Activated naive CD8-positive, alpha-beta T cell treated with anti-CD3 and anti-CD28 coated beads for 36 hours (primary cell): ENCODE data around the gene RTP5. TPM values are rescaled to one million over a fixed set of nuclear protein-coding genes. Genes with fewer than 3 reads are reported as not detected.
"Not testable (repeated sequence)": the region's sequence is repeated elsewhere in the genome, so short reads cannot be mapped to it uniquely, and the experiment has no call there.

Source experiments
- DNase-seq: peaks from one replicate; pipeline ENCODE4 v3.0.0; 2021
- H3K27ac Mint-ChIP-seq: one replicate; pipeline ENCODE4 v1.8.0; 2022; ENCODE audit warnings: mild to moderate bottlenecking, moderate library complexity, mixed read lengths
- H3K27me3 Mint-ChIP-seq: one replicate; pipeline ENCODE4 v1.8.0; 2022; ENCODE audit warnings: mild to moderate bottlenecking, mixed read lengths
- H3K36me3 Mint-ChIP-seq: one replicate; pipeline ENCODE4 v1.8.0; 2021; ENCODE audit warnings: mild to moderate bottlenecking, mixed read lengths
- H3K4me1 Mint-ChIP-seq: one replicate; pipeline ENCODE4 v1.8.0; 2021; ENCODE audit warnings: mixed read lengths
- H3K4me3 Mint-ChIP-seq: one replicate; pipeline ENCODE4 v1.8.0; 2022; ENCODE audit warnings: mild to moderate bottlenecking, moderate library complexity, mixed read lengths
- H3K9me3 Mint-ChIP-seq: one replicate; pipeline ENCODE4 v1.8.0; 2022; ENCODE audit warnings: mixed read lengths
- total RNA-seq, 2 experiments: library from RNA; stranded (reverse); gene quantifications; one replicate each; pipeline ENCODE4 v1.2.3, GENCODE V29; 2021

RTP5 gene
- total RNA-seq: under 1 TPM in 1 of 2 experiments, not detected in 1; 0.20 TPM

DNA sequence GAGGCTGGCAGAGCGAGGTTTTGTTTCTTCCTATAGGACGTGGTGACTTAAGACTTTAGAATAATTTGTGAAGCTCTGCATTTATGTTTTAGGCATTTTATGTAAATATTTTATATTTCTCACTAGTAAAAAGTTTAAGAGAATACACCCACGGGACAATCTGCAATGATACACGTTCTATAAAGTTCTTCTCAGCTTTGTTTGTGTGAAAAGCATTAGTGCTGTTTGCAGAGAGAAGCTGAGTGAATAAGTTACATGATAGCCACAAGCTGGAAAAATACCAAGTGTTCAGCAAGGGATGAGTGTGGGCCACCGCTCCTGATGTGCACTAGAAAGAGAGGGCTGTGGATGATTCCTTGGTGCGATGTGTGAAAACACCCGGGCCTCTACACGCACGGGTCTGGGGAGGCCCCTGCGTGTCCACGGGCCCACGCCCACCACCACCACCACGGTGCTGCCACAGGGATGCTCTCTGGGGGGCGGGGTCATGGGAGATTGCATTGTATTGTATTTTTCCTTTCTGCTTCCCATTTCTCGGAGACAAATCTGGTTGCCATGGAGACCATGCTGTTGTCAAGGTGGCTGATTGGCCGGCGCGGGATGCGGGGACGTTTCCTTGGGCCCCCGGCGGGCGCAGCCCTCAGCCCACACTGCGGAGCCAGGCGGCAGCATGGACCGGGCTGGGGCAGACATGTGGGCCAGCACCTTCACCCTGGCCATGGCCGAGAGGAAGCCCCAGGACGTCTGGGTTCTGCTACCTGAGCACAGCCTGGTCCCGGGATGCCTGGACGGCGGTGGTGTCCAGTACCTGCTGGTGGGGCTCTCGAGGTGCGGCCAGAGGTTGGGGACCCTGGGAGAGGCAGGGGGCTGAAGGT is at the start of gene RTP5:
RTP5 (plus strand) TSS at position 643 of the 875 bp plus-strand sequence; CDS start at position 671, 28 bp downstream.
- H3K36me3 Mint-ChIP-seq: peaks cover 4% of the 10 kb centered on the region
- peaks cover 17% of the 10 kb centered on the region for H3K27me3 Mint-ChIP-seq
- no peak for DNase-seq
- no peak within 1 kb of the TSS for H3K27ac Mint-ChIP-seq
- H3K4me1 Mint-ChIP-seq: peaks cover 45% of the 10 kb centered on the region
- peaks cover 9% of the 10 kb centered on the region for H3K9me3 Mint-ChIP-seq
- H3K4me3 Mint-ChIP-seq: no peak within 1 kb of the TSS

DNA sequence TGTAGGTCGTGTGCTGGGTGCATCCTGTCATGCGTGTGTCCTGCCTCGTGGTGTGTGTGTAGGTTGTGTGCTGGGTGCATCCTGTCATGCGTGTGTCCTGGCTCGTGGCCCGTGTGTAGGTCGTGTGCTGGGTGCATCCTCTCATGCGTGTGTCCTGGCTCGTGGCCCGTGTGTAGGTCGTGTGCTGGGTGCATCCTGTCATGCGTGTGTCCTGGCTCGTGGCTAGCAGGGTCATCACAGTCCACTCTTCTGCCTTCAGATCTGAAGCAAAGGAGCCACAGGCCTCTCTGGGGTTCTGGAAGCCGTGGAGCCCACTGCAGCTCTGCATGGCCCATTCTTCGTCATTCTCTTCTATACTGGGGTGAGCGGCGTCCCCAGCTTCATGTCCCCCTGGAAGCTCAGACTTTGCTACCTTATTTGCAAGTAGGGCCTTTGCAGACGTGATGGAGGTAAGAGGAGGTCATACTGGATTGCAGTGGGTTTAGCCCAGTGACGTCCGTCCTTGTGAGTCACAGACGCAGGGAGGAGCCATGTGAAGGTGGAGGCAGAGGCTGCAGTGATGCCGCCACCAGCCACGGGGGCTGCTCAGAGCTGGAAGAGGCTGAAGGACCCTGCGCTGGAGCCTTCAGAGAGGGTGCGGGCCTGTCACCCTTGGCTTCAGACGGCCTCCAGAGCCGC is 49.4 kb upstream of the RTP5 start:
- not testable (repeated sequence) for DNase-seq, H3K9me3 Mint-ChIP-seq, H3K27ac Mint-ChIP-seq, H3K4me3 Mint-ChIP-seq
- peaks cover 13% of the 10 kb centered on the region for H3K36me3 Mint-ChIP-seq
- peaks cover 18% of the 10 kb centered on the region for H3K4me1 Mint-ChIP-seq
- peaks cover 18% of the 10 kb centered on the region for H3K27me3 Mint-ChIP-seq

DNA sequence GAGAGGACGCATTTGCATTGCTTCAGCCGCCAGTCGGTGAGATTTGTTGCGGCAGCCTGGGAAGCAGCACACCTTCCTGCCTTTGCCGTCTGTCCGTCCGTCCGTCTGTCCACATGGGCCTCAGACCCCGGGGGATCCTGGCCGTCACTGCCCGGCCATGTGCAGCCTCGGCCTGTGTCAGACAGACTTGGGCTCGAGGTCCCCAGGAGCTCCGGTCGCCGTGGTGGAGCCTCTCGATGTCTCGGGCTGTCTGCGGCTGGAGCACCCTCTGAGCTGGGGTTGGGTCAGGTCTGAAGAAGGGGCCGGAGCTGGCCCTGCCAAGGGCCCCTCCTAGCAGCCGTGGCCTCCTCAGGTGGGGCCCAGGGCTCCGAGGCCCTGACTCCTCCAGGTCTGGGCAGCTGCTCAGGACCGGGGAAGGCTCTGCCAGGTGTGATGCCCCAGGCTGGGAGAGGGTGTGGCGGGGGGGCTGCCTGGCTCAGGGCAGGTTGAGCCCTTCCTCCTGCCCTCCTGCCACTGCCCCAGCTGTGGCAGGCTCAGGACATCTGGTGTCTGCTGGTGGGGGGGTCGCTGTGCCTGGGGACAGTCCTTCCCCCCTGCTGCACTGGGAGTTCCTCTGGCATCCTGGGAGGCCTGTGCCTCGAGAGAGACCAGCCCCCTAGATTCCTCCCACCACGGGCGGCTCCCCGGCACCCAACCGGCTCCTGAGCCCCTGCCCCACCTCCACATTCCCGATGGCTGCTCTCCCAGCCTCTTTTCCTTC is 48.7 kb upstream of the RTP5 start:
- Mint-ChIP-seq H3K9me3 (peaks cover 10% of the 10 kb centered on the region), H3K4me3 (peak overlapping the region; percentile 48), H3K4me1 (peaks cover 18% of the 10 kb centered on the region), H3K27ac (no peak overlapping the region), H3K36me3 (peaks cover 13% of the 10 kb centered on the region), H3K27me3 (peaks cover 14% of the 10 kb centered on the region)
- DNase-seq: no peak

DNA sequence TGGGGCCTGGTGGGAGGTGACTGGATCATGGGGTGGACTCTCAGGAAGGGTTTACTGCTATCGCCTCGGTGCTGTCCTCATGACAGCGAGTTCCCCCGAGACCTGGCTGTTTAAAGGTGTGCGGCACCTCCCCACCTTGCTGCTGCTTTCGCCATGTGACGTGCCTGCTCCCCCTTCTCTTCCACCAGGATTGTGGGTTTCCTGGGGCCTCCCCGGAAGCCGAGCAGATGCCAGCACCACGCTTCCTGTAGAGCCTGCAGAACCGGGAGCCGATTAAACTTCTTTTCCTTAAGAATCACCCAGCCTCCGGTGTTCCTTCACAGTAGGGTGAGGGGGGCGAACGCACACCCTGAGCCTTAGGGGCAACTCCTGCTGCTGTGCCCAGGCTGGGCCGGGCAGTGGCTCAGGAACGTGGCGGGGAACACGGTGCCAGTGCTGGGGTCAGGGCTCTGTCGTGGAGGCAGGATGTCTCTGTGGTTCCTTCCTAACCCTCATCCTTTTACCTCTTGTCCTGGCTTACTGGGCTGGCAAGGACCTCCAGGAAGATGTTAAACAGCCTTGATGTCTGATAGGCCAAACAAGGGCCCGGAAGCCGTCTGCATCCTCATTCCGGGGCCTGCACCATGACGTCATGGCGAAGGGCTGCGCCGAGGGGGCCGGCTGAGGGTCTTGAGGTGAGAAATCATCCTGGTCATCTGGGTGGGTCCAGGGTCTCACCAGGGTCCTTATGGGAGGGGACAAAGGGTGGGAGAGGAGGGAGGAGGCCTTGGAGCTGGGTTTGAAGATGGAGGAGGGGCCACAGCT is 47.9 kb upstream of the RTP5 start:
- H3K27me3 Mint-ChIP-seq: peaks cover 20% of the 10 kb centered on the region
- H3K4me1 Mint-ChIP-seq: peaks cover 18% of the 10 kb centered on the region
- H3K9me3 Mint-ChIP-seq: peaks cover 18% of the 10 kb centered on the region
- peaks cover 14% of the 10 kb centered on the region for H3K36me3 Mint-ChIP-seq
- H3K27ac Mint-ChIP-seq: peak overlapping the region; percentile 81
- H3K4me3 Mint-ChIP-seq: peak overlapping the region; percentile 48
- no peak for DNase-seq

DNA sequence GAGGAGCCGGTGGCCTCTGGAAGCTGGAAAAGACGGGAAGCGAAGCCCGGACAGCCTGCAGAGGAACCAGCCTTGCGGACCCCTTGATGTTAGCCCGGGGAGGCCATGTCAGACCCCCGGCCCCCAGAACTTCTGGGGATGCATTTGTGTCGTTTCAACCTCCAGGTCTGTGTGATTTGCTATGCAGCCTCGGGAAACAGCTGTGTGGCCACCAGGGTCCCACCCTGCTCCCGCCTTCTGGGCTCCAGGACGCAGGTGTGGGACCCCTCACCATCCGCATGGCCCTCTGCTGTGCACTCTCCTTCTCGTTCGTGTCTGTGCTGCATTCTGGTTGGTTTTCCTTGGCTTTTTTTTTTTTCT is 47.3 kb upstream of the RTP5 start:
- no peak overlapping the region for H3K27ac Mint-ChIP-seq
- peaks cover 23% of the 10 kb centered on the region for H3K9me3 Mint-ChIP-seq
- no peak for DNase-seq

DNA sequence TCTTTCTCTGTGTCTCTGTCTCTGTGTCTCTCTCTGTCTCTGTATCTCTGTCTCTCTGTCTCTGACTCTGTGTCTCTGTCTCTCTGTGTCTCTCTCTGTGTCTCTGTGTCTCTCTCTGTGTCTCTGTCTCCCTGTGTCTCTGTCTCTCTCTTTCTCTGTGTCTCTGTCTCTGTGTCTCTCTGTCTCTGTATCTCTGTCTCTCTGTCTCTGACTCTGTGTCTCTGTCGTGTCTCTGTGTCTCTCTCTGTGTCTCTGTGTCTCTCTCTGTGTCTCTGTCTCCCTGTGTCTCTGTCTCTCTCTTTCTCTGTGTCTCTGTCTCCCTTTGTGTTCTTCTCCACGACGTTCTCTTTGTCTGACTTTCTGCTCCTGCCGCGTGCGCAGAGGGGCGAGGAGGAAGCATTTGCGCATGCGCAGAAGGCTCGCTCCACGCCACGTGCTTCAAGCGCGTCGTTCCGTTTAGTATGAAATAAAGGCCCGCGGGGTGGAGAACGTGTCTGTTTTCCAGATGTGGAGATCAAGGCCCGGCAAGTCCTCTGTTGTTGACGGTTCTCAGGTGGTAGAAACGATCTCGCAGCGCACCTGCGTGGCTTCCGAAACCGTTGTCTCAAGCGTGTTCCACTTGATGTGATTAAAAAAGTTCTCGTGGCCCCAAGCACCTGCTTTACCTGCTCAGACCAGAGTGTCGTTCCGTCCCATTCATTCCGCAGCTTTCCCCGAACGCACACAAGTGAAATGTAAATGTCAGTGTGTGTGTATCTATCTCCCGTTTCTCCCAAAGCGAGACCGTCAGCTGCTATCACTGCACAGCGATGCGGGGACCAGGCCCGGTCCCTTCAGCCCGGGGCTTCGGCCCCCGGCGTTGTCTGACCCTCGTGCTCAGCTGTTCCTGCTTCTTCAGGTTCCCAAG is 45.7 kb upstream of the RTP5 start:
- H3K4me3 Mint-ChIP-seq, H3K27ac Mint-ChIP-seq, DNase-seq: not testable (repeated sequence)
- peaks cover 15% of the 10 kb centered on the region for H3K27me3 Mint-ChIP-seq
- H3K9me3 Mint-ChIP-seq: peaks cover 31% of the 10 kb centered on the region
- H3K4me1 Mint-ChIP-seq: peaks cover 13% of the 10 kb centered on the region
- H3K36me3 Mint-ChIP-seq: peaks cover 20% of the 10 kb centered on the region

More for the DNA sequence above, 47.3 kb upstream of the RTP5 start:
- Mint-ChIP-seq H3K4me1 (peaks cover 18% of the 10 kb centered on the region), H3K27me3 (peaks cover 20% of the 10 kb centered on the region), H3K4me3 (peak overlapping the region; percentile 48), H3K36me3 (peaks cover 17% of the 10 kb centered on the region)

DNA sequence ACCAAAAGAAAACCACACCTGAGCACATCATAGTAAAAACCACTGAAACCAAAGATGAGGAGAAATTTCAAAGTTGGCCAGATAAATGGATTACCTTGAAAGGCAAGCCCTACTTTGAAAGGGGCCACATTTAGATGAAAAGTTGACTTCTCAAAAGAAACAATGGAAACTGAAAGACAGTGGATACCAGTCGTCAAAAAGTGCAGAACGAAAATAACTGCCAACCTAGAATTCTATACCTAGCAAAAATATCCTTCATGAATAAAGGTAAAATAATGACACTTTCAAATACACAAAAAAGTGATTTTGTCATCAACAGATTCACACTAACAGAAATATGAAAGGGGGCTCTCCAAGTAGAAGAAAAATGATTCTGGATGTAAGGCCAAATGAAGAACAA is 42.1 kb upstream of the RTP5 start:
- Mint-ChIP-seq H3K9me3 (peaks cover 31% of the 10 kb centered on the region), H3K4me1 (peaks cover 6% of the 10 kb centered on the region), H3K27me3 (peaks cover 22% of the 10 kb centered on the region), H3K36me3 (peaks cover 20% of the 10 kb centered on the region), H3K27ac (no peak overlapping the region), H3K4me3 (no peak overlapping the region)
- no peak for DNase-seq

DNA sequence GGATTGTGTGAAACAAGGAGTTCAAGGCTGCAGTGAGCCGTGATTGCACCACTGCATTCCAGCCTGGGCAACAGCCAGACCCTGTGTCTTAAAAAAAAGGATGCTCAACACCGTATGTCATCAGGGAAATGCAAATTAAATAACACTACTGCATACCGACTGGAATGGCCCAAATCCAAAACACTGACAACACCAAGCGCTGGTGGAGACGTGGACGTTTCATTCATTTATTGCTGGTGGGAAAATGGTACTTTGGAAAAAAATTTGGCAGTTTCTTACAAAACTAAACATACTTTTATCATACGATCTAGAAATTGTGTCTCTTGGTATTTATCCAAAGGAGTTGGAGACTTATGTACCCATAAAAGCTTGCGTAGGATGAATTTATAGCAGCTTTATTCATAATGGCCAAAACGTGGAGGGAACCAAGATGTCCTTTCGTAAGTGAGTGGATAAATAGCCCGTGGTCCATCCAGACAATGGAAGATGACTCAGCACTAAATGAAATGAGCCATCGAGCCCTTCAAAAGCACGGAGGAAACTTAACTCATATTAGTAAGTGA is 36.3 kb upstream of the RTP5 start:
- Mint-ChIP-seq H3K27ac (no peak overlapping the region), H3K9me3 (peaks cover 3% of the 10 kb centered on the region), H3K36me3 (no peaks in the 10 kb centered on the region), H3K4me1 (no peaks in the 10 kb centered on the region), H3K27me3 (peaks cover 24% of the 10 kb centered on the region), H3K4me3 (no peak overlapping the region)
- DNase-seq: no peak

DNA sequence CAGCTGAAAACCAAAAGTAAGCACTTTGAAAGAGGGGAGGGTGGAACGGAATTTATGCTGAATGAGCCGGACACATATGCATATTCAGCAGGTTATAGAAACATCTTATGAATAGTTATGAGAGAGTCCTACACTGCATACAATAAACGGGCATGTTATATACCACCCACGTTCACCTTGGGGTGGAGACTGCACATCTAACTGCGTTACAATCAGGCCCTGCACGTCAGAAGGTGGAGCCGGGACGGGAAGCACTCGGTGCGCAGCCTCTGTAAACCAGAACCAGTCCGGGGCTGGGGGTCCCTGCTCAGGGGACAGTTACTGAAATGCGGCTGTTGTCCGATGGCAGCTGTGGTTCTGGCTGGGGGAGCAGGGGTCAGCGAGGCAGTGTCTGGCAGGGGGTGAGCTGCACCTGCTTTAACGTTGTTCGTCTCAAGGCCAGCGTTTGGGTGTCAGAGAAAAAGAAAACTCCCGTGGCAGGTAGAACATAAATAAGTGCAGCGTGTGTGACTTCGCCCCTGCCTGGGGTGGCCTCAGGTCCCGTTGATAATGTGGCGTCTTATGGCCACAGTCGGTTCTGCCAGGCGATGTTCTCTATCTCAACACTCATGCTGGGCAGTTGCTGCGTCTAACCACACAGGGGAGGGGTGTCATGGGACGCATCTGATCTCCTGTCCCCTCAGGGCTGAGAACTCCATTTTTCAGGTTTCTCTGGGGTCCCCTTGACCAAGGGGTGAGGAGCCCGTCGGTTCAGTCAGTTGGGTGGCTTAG is 35.6 kb upstream of the RTP5 start:
- H3K9me3 Mint-ChIP-seq, H3K27ac Mint-ChIP-seq, H3K4me3 Mint-ChIP-seq, DNase-seq, H3K36me3 Mint-ChIP-seq, H3K4me1 Mint-ChIP-seq: not testable (repeated sequence)
- H3K27me3 Mint-ChIP-seq: peaks cover 24% of the 10 kb centered on the region

DNA sequence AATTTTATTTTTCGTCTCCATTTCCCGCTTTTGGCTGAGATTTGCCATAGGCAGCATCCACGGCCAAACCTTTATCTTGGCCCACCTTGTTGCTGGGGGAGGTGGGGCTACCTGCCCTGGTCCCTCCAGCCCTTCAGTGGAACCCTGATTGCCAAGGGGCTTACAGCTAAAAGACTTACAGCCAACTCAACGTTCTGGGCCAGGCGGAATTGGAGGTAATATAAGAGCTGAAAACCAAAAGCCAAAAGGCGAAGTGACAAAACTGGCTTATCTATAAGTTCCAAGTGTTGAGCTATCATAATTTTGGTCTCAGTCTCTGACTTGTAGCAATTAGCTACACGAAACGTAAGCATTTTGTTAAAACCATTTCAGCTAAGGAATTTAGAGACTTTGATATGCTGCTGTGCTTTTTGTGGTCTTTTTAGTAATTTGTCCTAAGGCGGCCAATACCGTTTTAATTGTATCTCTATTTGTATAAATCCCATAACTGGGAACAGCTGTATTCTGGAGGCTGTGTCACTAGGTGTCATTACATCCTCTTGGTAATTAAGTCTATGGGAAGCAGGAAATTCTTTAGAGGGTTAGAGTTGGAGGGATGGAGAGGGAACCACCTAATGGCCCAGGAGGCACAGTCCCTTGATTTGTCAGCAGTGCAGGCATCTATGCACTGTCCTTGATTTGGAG is 34.9 kb upstream of the RTP5 start:
- no peak for DNase-seq
- H3K36me3 Mint-ChIP-seq: no peaks in the 10 kb centered on the region
- no peaks in the 10 kb centered on the region for H3K9me3 Mint-ChIP-seq
- H3K4me3 Mint-ChIP-seq: no peak overlapping the region
- no peak overlapping the region for H3K27ac Mint-ChIP-seq
- peaks cover 24% of the 10 kb centered on the region for H3K27me3 Mint-ChIP-seq
- H3K4me1 Mint-ChIP-seq: no peaks in the 10 kb centered on the region

DNA sequence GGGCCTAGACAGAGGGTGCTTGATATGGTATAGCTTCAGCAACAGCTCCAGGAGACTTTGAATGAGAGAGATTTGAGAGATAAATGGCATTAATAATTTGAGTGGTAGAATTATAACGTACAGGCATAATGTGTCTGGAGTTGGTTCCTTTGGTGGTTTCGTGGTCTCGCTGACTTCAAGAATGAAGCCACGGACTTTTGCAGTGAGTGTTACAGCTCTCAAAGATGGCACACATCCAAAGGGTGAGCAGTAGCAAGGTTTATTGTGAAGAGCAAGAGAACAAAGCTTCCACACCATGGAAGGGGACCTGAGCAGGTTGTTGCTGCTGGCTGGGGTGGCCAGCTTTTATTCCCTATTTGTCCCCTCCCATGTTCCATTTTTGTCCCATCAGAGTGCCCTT is 33.9 kb upstream of the RTP5 start:
- Mint-ChIP-seq H3K27me3 (peaks cover 26% of the 10 kb centered on the region), H3K9me3 (no peaks in the 10 kb centered on the region), H3K36me3 (no peaks in the 10 kb centered on the region), H3K4me1 (no peaks in the 10 kb centered on the region), H3K27ac (no peak overlapping the region), H3K4me3 (no peak overlapping the region)
- no peak for DNase-seq

DNA sequence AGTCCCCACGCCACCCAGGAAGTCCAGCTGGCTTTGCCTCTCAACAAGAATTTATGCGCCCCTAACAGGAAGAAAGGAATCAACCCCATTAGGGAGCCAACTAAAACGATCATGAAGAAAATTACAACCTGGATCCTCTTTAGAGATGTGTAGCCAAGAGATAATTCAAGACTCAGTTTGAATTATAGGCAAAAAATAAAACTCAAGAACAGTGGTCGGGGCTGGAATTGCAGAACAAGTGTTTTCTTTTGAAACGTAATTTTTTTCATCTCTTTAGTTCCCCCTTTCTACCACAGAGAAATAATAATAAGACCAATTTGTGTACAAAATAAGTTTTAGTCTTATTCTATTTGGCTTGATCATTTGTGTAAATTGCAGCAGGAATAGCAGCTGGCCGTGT is 33.2 kb upstream of the RTP5 start:
- Mint-ChIP-seq H3K9me3 (no peaks in the 10 kb centered on the region), H3K27ac (no peak overlapping the region), H3K4me3 (no peak overlapping the region), H3K36me3 (no peaks in the 10 kb centered on the region), H3K27me3 (peaks cover 23% of the 10 kb centered on the region), H3K4me1 (no peaks in the 10 kb centered on the region)
- no peak for DNase-seq
